Stomach (tissue), 9 donors: ENCODE results near the gene CCNYL1. TPM values are rescaled to one million over a fixed set of nuclear protein-coding genes. Genes with fewer than 3 reads are reported as not detected.
A peak's percentile ranks its signal among the peaks of the same experiment; 100 is the strongest.

Experiments
- DNase-seq, 2 donors: peaks; one replicate each; pipeline versions ENCODE4 v3.0.0 to v3.0.0-alpha.2; 2013 to 2019
- H3K27ac ChIP-seq, 5 donors: fragments of 200-600 bp in 4 of 5; sonication (generic) in 4 of 5; one replicate each; pipeline ENCODE4 v1.5.1; 2013 to 2019; ENCODE audit warnings: mild to moderate bottlenecking in 1 of 5, moderate library complexity in 1 of 5
- H3K27me3 ChIP-seq, 3 donors: fragments of 200-600 bp; sonication (generic); one replicate each; pipeline ENCODE4 v1.5.1; 2017 to 2019; ENCODE audit warnings: mixed run types in 1 of 3
- H3K36me3 ChIP-seq, 4 donors: fragments of 200-600 bp; sonication (generic); 1 replicate in 3 of 4; 2 replicates in 1 of 4; pipeline ENCODE4 v1.5.1; 2016 to 2019
- H3K4me1 ChIP-seq, 4 donors: fragments of 200-600 bp; sonication (generic); one replicate each; pipeline ENCODE4 v1.5.1; 2016 to 2019
- H3K4me3 ChIP-seq, 4 donors: fragments of 200-600 bp; sonication (generic) in 3 of 4; one replicate each; pipeline ENCODE4 v1.5.1; 2016 to 2019; ENCODE audit warnings: mild to moderate bottlenecking in 1 of 4
- H3K9me3 ChIP-seq, 4 donors: fragments of 200-600 bp; sonication (generic); one replicate each; pipeline ENCODE4 v1.5.1; 2016 to 2019
- EP300 ChIP-seq: sonication (generic); formaldehyde crosslinking; IDR thresholded peaks from one replicate; pipeline ENCODE4 v1.6.1; 2017; ENCODE audit warnings: antibody characterized with exemption
- POLR2A ChIP-seq, 4 donors: fragments of 450-650 bp; IDR thresholded peaks; one replicate each; pipeline ENCODE4 v1.6.1; 2016; ENCODE audit warnings: antibody characterized with exemption in 4 of 4, control low read depth in 2 of 4, mild to moderate bottlenecking in 1 of 4, moderate library complexity in 1 of 4
- POLR2AphosphoS5 ChIP-seq, 3 donors: sonication (generic); formaldehyde crosslinking; IDR thresholded peaks; one replicate each; pipeline ENCODE4 v1.6.1; 2016; ENCODE audit warnings: antibody characterized with exemption in 3 of 3
- WGBS, 5 donors: extraction: QIAGEN DNeasy Blood & Tissue Kit in 3 of 5; methylation state at CpG; one replicate each; pipeline versions ENCODE4 v1.1.5 to v1.1.7; 2013 to 2018; 5-methylcytosine and 5-hydroxymethylcytosine counted together
- intact Hi-C: fragments of 100-400 bp; cut with DNase I; formaldehyde crosslinking; loops from one replicate; pipeline ENCODE4 v1.15.1; 2023; ENCODE audit warnings: low total_unique reads
- polyA plus RNA-seq, 3 donors: library from polyadenylated mRNA; stranded (reverse); fragments of 200-250 nt; gene quantifications; one replicate each; pipeline ENCODE4 v1.2.3, GENCODE V29; 2013
- total RNA-seq, 5 donors: library from RNA; depleted of rRNA; stranded (reverse); fragments of >200 nt; gene quantifications; one replicate each; pipeline versions ENCODE4 v1.1.0 to v1.2.3, GENCODE V29; 2014 to 2016
- TF ChIP-seq, protein P1 (sequence below), 7 experiments: fragments of 450-650 bp in 4 of 7; fragments of 200-600 bp in 3 of 7; sonication (generic) in 3 of 7; IDR thresholded peaks; one replicate each; pipeline ENCODE4 v1.5.1; 2016 to 2019; ENCODE audit warnings: antibody characterized with exemption in 7 of 7, control low read depth in 2 of 7, mild to moderate bottlenecking in 1 of 7
- donor health status: healthy with polysubstance abuse.
- donor health status: Bipolar disorder and iron deficiency.
- donor health status: healthy.

CCNYL1 gene
- total and polyA plus RNA-seq, 8 donors, result 4.2 to 29.8 (median 11.2) TPM

DNA sequence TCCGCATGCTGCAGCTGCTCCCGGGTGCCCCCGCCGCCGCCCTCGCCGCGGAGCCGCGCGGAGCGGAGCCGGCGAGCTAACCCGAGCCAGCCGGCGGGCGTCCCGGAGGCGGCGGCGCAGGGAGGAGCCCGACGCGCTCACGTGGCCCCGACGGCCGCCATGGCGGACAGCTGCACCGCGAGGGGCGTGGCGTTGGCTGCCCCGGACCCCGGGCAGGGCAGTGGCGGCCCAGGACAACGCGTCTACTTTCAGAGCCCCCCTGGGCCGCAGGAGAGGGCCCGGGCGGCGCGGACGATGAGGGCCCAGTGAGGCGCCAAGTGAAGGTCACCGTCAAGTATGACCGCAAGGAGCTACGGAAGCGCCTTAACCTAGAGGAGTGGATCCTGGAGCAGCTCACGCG, 30.0 kb upstream of the CCNYL1 start:
- DNase-seq, result peak in 1 of 2 donors; percentile 30
- WGBS, 5 donors, result 26 to 51% (median 30%) methylated on average over 14 to 52 of the region's 52 CpGs
- TF ChIP-seq, protein P1, sequence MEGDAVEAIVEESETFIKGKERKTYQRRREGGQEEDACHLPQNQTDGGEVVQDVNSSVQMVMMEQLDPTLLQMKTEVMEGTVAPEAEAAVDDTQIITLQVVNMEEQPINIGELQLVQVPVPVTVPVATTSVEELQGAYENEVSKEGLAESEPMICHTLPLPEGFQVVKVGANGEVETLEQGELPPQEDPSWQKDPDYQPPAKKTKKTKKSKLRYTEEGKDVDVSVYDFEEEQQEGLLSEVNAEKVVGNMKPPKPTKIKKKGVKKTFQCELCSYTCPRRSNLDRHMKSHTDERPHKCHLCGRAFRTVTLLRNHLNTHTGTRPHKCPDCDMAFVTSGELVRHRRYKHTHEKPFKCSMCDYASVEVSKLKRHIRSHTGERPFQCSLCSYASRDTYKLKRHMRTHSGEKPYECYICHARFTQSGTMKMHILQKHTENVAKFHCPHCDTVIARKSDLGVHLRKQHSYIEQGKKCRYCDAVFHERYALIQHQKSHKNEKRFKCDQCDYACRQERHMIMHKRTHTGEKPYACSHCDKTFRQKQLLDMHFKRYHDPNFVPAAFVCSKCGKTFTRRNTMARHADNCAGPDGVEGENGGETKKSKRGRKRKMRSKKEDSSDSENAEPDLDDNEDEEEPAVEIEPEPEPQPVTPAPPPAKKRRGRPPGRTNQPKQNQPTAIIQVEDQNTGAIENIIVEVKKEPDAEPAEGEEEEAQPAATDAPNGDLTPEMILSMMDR (IDR thresholded peaks at IDR 0.05), result no peak
- TF ChIP-seq EP300, result no peak
- no peak overlapping the region for H3K27ac ChIP-seq
- H3K9me3 ChIP-seq, result no peaks in the 10 kb centered on the region
- H3K36me3 ChIP-seq, result no peaks in the 10 kb centered on the region
- peaks cover 0 to 23% (median 0%) of the 10 kb centered on the region in 3 donors for H3K27me3 ChIP-seq
- H3K4me3 ChIP-seq, result peak overlapping the region; percentile 6 to 32 (median 22)
- intact Hi-C loops, result no loop called here
- peaks cover 0 to 16% (median 1%) of the 10 kb centered on the region in 4 donors for H3K4me1 ChIP-seq

DNA sequence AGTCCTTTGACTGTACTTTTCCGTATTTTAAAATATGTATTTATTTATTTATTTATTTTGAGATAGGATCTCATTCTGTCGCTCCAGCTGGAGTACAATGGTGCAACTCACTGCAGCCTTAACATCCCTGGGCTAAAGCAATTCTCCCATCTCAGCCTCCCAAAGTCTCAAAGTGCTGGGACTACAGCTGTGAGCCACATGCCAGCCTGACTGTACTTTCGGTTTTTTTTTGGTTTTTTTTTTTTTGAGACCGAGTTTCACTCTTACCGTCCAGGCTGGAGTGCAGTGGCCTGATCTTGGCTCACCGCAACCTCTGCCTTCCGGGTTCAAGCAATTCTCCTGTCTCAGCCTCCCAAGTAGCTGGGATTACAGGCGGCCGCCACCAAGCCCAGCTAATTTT, 28.9 kb upstream of the CCNYL1 start:
- no peaks in the 10 kb centered on the region for H3K36me3 ChIP-seq
- H3K27ac ChIP-seq, result no peak overlapping the region
- intact Hi-C loops, result no loop called here
- TF ChIP-seq, protein P1 (IDR thresholded peaks at IDR 0.05), result no peak
- TF ChIP-seq POLR2A (IDR thresholded peaks at IDR 0.05), result no peak
- TF ChIP-seq POLR2AphosphoS5 (IDR thresholded peaks at IDR 0.05), result no peak
- TF ChIP-seq EP300, result no peak
- DNase-seq, result no peak
- no peaks in the 10 kb centered on the region for H3K9me3 ChIP-seq
- H3K4me1 ChIP-seq, result peaks cover 0 to 5% (median 0%) of the 10 kb centered on the region in 4 donors
- H3K27me3 ChIP-seq, result peaks cover 0 to 23% (median 0%) of the 10 kb centered on the region in 3 donors
- 92 to 97% (median 93%) methylated on average over 9 of the region's 9 CpGs for WGBS, 5 donors
- H3K4me3 ChIP-seq, result no peak overlapping the region

DNA sequence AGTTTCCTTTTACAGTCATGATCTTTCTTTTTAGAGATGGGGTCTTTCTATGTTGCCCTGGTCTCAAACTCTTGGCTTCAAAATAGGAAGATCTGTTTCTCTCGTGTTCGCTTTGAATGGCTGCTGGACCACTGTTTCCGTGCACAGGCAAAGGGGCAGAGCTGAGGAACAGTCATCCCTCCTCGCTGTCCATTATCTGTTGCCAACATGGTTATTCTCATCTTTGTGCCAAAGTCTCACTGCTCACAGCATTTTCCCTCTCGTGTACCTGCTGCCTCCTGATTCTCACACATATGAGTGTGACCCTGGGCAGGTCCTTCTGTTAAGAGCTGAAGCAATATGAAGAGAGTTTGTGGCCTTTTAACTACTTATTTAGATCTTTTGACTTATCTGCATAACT, 28.0 kb upstream of the CCNYL1 start:
- no peaks in the 10 kb centered on the region for H3K36me3 ChIP-seq
- TF ChIP-seq, protein P1 (IDR thresholded peaks at IDR 0.05), result no peak
- WGBS, 5 donors, result 77 to 84% (median 82%) methylated on average over 5 of the region's 5 CpGs
- H3K4me1 ChIP-seq, result peaks cover 0 to 4% (median 0%) of the 10 kb centered on the region in 4 donors
- no peak overlapping the region for H3K27ac ChIP-seq
- no peak for DNase-seq
- intact Hi-C loops, result no loop called here
- H3K27me3 ChIP-seq, result peaks cover 0 to 20% (median 0%) of the 10 kb centered on the region in 3 donors
- no peaks in the 10 kb centered on the region for H3K9me3 ChIP-seq
- H3K4me3 ChIP-seq, result no peak overlapping the region

DNA sequence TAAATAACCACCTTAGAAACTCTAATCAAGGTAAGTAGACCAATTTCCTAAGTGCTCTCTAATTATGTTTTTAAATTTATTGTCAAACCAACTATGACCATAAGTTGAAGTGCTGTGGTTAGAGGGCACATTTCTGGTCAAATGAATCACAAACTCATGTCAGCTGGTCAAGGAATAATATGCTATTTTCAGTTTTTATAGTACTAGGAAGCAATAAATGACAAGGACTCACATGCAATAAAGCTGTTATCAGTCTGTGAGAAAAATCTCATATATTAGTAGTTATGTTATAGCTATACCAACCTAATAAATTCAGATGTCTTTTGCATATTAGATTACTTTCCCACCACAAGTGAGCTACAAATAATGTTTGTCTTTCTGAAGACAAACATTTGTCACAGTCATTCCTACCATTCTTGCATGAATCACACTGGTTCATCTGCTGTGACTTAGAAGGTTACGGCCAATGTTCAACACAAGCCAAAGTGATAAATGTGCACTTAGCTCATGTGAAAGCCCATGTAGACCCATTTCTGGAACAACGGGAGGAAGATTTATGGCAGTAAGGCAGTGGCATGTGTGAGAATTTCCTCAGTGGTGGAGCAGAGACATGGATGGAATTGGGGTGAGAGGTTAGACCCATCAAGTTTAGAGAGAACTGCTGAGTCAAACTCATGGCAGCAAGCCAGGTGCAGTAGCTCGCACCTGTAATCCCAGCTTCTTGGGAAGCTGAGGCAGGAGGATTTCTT, 27.4 kb upstream of the CCNYL1 start:
- peak in 1 of 2 donors; percentile 26 for DNase-seq
- Histone ChIP-seq H3K9me3 (no peaks in the 10 kb centered on the region), H3K36me3 (no peaks in the 10 kb centered on the region), H3K4me1 (peaks cover 0 to 4% (median 0%) of the 10 kb centered on the region in 4 donors), H3K27me3 (peaks cover 0 to 15% (median 0%) of the 10 kb centered on the region in 3 donors), H3K4me3 (no peak overlapping the region), H3K27ac (no peak overlapping the region)
- 46 to 73% (median 63%) methylated on average over 3 of the region's 3 CpGs for WGBS, 5 donors
- TF ChIP-seq POLR2A (IDR thresholded peaks at IDR 0.05) (no peak), POLR2AphosphoS5 (IDR thresholded peaks at IDR 0.05) (no peak), EP300 (no peak)
- TF ChIP-seq, protein P1 (IDR thresholded peaks at IDR 0.05), result no peak
- intact Hi-C loops, result no loop called here
